Esophagus muscularis mucosa (tissue), 4 donors: Measurements from ENCODE around the gene SYNE1. TPM values are rescaled to one million over a fixed set of nuclear protein-coding genes. Genes with fewer than 3 reads are reported as not detected.
"Not testable (repeated sequence)": the region's sequence is repeated elsewhere in the genome, so short reads cannot be mapped to it uniquely, and the experiment has no call there.

Source experiments
- DNase-seq: peaks from one replicate; pipeline ENCODE4 v3.0.0-alpha.2; 2017; ENCODE audit errors: extremely low spot score
- H3K27ac ChIP-seq, 4 donors: fragments of 200-600 bp; sonication (generic); replicated peaks in 1 of 4; 1 replicate in 3 of 4; 2 replicates in 1 of 4; pipeline ENCODE4 v1.5.1; 2016 to 2019; ENCODE audit warnings: mild to moderate bottlenecking in 1 of 4
- H3K27me3 ChIP-seq, 4 donors: fragments of 200-600 bp; sonication (generic); one replicate each; pipeline versions ENCODE4 v1.5.1 to v1.6.0; 2016 to 2019
- H3K36me3 ChIP-seq, 4 donors: fragments of 200-600 bp; sonication (generic); one replicate each; pipeline ENCODE4 v1.5.1; 2016 to 2019
- H3K4me1 ChIP-seq, 4 donors: fragments of 200-600 bp; sonication (generic); one replicate each; pipeline ENCODE4 v1.5.1; 2016 to 2019
- H3K4me3 ChIP-seq, 4 donors: fragments of 200-600 bp; sonication (generic); 1 replicate in 2 of 4; 2 replicates in 2 of 4; pipeline ENCODE4 v1.5.1; 2016 to 2019; ENCODE audit warnings: mild to moderate bottlenecking in 4 of 4, moderate library complexity in 1 of 4
- H3K9me3 ChIP-seq, 4 donors: fragments of 200-600 bp; sonication (generic); 1 replicate in 3 of 4; 2 replicates in 1 of 4; pipeline ENCODE4 v1.5.1; 2016 to 2019
- EP300 ChIP-seq: sonication (generic); formaldehyde crosslinking; IDR thresholded peaks from one replicate; pipeline ENCODE4 v1.6.1; 2017; ENCODE audit warnings: antibody characterized with exemption
- POLR2A ChIP-seq: fragments of 450-650 bp; IDR thresholded peaks from one replicate; pipeline ENCODE4 v1.6.1; 2017; ENCODE audit warnings: antibody characterized with exemption, moderate library complexity, mild to moderate bottlenecking, low read depth
- POLR2AphosphoS5 ChIP-seq, 2 donors: sonication (generic); formaldehyde crosslinking; IDR thresholded peaks; one replicate each; pipeline ENCODE4 v1.6.1; 2017; ENCODE audit warnings: antibody characterized with exemption in 2 of 2
- WGBS: methylation state at CpG from one replicate; pipeline ENCODE4 v1.1.5; 2018; 5-methylcytosine and 5-hydroxymethylcytosine counted together
- intact Hi-C: fragments of 100-400 bp; cut with DNase I; formaldehyde crosslinking; loops from one replicate; pipeline ENCODE4 v1.15.1; 2023
- total RNA-seq, 4 donors: library from RNA; depleted of rRNA; stranded (reverse); fragments of >200 nt; gene quantifications; one replicate each; pipeline versions ENCODE4 v1.1.0 to v1.2.1, GENCODE V29; 2016
- TF ChIP-seq, protein P1 (sequence below), 3 experiments: fragments of 200-600 bp in 2 of 3; fragments of 450-650 bp in 1 of 3; sonication (generic) in 2 of 3; IDR thresholded peaks; one replicate each; pipeline ENCODE4 v1.5.1; 2017 to 2019; ENCODE audit warnings: antibody characterized with exemption in 3 of 3, mild to moderate bottlenecking in 2 of 3, moderate library complexity in 1 of 3

SYNE1 gene
- total RNA-seq, 4 donors from 2014 or later = 151 to 196 (median 170) TPM

DNA sequence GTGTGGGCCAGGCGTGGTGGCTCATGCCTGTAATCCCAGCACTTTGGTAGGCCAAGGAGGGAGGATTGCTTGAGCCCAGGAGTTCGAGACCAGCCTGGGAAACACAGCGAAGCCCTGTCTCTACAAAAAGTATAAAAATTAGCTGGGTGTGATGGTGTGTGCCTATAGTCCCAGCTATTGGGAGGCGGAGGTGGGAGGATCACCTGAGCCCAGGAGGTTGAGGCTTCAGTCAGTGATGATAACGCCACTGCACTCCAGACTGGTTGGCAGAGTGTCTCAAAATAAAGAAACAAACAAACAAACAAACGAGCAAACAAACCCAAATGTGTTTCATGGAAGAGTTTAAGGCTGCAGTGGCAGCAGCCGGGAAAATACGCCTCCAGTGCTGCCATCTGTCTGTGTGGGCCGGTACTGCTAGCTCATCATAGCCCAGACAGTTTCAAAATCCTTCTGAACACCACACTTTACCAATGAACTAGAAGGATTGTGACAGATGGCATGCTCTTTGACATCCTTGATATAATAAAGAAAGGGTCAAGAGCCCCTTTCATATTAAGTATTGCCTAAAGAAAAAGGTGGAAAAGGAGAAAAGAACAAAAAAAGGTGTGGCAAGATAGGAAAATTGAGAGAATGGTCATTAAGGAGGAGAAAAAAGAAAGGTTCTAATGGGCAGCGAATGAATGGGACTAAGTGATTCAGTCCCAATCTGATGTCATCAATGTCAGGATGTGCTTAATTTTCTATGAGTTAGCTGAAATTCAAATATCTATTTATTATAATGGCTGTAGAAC is 298.6 kb downstream of the SYNE1 start:
- no peak for DNase-seq

DNA sequence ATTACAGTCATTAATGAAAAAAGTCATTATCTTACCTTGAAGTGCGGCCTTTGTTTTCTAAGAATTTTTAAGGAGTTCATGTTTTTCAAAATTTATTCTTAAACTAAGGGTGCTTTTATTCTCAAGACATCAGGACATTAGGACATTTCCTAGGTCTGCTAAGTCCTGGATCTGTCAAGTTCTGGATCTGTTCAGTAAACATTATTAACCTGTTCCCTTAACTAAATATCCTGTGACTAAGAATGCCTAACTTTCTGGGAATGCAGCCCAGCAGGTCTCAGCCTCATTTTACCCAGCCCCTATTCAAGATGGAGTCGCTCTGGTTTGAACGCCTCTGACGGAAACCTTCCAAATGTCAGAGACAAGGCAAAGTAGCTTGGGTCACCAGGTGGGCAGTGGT is 302.6 kb downstream of the SYNE1 start:
- no peaks in the 10 kb centered on the region for H3K9me3 ChIP-seq
- 92% methylated on average over 4 of the region's 4 CpGs for WGBS
- H3K27me3 ChIP-seq = no peaks in the 10 kb centered on the region
- no peak overlapping the region for H3K27ac ChIP-seq
- TF ChIP-seq EP300 (no peak), POLR2A (no peak), POLR2AphosphoS5 (IDR thresholded peaks at IDR 0.05) (no peak)
- TF ChIP-seq, protein P1, sequence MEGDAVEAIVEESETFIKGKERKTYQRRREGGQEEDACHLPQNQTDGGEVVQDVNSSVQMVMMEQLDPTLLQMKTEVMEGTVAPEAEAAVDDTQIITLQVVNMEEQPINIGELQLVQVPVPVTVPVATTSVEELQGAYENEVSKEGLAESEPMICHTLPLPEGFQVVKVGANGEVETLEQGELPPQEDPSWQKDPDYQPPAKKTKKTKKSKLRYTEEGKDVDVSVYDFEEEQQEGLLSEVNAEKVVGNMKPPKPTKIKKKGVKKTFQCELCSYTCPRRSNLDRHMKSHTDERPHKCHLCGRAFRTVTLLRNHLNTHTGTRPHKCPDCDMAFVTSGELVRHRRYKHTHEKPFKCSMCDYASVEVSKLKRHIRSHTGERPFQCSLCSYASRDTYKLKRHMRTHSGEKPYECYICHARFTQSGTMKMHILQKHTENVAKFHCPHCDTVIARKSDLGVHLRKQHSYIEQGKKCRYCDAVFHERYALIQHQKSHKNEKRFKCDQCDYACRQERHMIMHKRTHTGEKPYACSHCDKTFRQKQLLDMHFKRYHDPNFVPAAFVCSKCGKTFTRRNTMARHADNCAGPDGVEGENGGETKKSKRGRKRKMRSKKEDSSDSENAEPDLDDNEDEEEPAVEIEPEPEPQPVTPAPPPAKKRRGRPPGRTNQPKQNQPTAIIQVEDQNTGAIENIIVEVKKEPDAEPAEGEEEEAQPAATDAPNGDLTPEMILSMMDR (IDR thresholded peaks at IDR 0.05) = no peak
- H3K4me3 ChIP-seq = no peak overlapping the region
- peaks cover 29 to 100% (median 83%) of the 10 kb centered on the region in 4 donors for H3K36me3 ChIP-seq
- H3K4me1 ChIP-seq = no peaks in the 10 kb centered on the region
- no peak for DNase-seq
- intact Hi-C loops = no loop called here

More for the DNA sequence above, 298.6 kb downstream of the SYNE1 start:
- Histone ChIP-seq H3K4me3 (no peak overlapping the region), H3K27me3 (no peaks in the 10 kb centered on the region), H3K4me1 (no peaks in the 10 kb centered on the region), H3K36me3 (peaks cover 15 to 99% (median 85%) of the 10 kb centered on the region in 4 donors), H3K27ac (no peak overlapping the region), H3K9me3 (no peaks in the 10 kb centered on the region)
- 56% methylated on average over 10 of the region's 10 CpGs for WGBS
- intact Hi-C loops = no loop called here
- TF ChIP-seq, protein P1 (IDR thresholded peaks at IDR 0.05) = peak; percentile 79 to 94 (median 79)
- TF ChIP-seq EP300 (no peak), POLR2A (no peak), POLR2AphosphoS5 (IDR thresholded peaks at IDR 0.05) (no peak)

DNA sequence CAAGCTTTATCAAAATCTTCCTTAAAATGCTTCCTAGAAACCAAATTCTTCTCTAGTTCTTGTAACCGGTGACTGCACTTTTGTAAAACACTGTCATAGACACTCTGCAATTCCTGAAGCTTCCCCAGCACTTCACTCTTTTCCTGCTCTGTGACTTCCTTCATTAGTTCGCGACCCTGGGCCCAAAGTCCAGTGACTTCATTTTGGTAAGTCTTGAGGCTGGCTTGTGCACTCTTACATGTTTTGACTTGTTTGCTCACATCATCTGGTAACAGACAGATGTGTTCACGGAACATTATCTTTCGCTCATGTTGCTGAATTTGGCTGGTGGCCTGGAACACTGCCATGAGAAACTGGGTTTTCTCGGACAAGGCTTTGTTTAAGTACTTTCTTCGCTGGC is 306.2 kb downstream of the SYNE1 start:
- no peak overlapping the region for H3K4me3 ChIP-seq
- DNase-seq = no peak
- no peak overlapping the region for H3K27ac ChIP-seq
- H3K4me1 ChIP-seq = no peaks in the 10 kb centered on the region
- WGBS = 90% methylated on average over 7 of the region's 7 CpGs
- H3K9me3 ChIP-seq = no peaks in the 10 kb centered on the region
- intact Hi-C loops = no loop called here
- TF ChIP-seq POLR2AphosphoS5 (IDR thresholded peaks at IDR 0.05) (no peak), EP300 (no peak), POLR2A (no peak)
- TF ChIP-seq, protein P1 (IDR thresholded peaks at IDR 0.05) = no peak
- H3K36me3 ChIP-seq = peaks cover 25 to 99% (median 69%) of the 10 kb centered on the region in 4 donors
- no peaks in the 10 kb centered on the region for H3K27me3 ChIP-seq

DNA sequence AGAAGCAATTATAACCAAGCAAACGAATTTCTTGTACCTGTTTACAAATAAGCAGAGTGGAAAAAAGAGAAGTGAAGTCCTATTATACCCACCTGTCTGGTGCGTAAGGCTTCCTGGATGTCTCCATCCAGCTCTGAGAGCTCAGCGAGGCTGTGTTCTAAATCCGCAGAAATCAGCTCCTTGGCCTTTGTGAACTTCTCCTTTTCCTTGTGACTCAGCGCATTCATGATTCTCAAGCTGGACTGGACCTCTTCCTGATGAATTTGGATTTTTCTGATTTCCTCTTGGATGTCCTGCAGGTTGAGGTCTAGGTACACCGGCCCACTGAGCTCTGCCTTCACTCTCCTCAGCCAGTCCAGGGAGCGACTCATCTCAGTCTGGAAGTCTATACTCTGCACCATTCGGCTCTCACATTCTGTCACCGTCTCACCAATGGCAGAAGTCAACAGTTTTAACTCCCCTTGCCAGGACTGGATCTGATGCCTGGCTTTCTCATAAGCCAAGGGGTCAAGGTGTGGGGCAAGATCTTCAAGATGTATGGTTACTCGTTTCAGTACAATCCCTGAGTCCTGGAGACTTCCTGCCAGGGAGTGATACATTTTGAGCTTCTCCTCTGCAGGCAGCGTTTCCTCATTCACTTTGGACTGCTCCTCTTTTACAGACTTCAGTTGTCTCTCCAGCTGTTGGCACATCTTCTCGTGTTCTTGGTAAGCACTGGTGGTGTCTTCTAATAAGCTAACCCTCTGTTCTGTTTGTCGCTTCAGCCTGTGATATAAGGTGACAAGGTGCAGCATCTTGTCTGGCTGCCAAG is 307.3 kb downstream of the SYNE1 start:
- 86% methylated on average over 13 of the region's 13 CpGs for WGBS
- Histone ChIP-seq H3K36me3 (peaks cover 30 to 99% (median 73%) of the 10 kb centered on the region in 4 donors), H3K4me1 (no peaks in the 10 kb centered on the region), H3K4me3 (no peak overlapping the region), H3K9me3 (no peaks in the 10 kb centered on the region), H3K27me3 (no peaks in the 10 kb centered on the region), H3K27ac (no peak overlapping the region)
- TF ChIP-seq POLR2A (no peak), POLR2AphosphoS5 (IDR thresholded peaks at IDR 0.05) (no peak), EP300 (no peak)
- TF ChIP-seq, protein P1 (IDR thresholded peaks at IDR 0.05) = no peak
- intact Hi-C loops = no loop called here
- no peak for DNase-seq

DNA sequence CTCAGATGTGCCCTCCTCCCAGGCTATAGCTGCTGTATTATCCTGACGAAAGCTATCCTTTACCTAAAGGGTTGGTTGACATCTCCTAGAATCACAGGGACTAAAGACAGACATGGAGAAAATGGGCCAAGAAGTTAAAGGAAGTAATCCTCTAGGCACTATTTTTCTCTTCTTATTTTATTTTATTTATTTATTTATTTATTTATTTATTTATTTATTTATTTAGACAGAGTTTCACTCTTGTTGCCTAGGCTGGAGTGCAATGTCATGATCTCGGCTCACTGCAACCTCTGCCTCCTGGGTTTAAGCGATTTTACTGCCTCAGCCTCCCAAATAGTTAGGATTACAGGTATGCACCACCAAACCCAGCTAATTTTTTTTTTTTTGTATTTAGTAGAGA is 309.0 kb downstream of the SYNE1 start:
- H3K4me1 ChIP-seq, intact Hi-C loops, H3K4me3 ChIP-seq, H3K9me3 ChIP-seq, H3K27me3 ChIP-seq, DNase-seq, H3K27ac ChIP-seq: not testable (repeated sequence)
- 99% methylated on average over 3 of the region's 3 CpGs for WGBS
- H3K36me3 ChIP-seq = peaks cover 38 to 99% (median 76%) of the 10 kb centered on the region in 4 donors
